ENCODE data around the gene PSMG4.

Gene PSMG4

DNA sequence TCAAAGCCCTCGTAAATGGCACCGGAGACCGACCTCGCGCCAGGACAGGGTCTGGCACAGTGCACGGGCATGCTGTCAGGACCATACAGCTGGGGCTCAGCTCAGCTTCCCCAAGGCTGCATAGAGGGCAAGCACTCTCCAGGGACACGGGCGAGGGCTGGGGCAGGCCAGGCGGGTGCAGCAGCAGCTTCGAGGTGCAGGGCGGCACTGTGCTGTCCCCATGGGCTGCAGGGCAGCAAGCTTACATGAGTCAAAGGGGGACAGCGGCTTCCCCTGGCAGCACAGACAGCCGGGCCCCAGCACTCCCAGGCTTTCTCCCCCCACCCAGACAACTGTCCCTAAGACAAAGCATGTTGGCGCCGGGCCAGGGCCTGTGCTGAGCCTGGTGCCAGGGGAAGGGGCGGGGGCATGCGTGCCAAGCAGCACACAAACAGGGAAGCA is 25.7 kb downstream of the PSMG4 start:
- no peaks in the 10 kb centered on the region for H3K36me3 ChIP-seq (ENCODE audit: control insufficient read depth, insufficient read depth, low read length)
- H3K27ac ChIP-seq: no peak overlapping the region
- peaks cover 7% of the 10 kb centered on the region for H3K4me1 ChIP-seq
- H3K4me3 ChIP-seq (ENCODE audit: low read depth, low read length): no peak overlapping the region
- no peak overlapping the region for H3K9ac ChIP-seq
- no peak overlapping the region for H3K4me2 ChIP-seq (ENCODE audit: low read length)
- no peak overlapping the region for H2AFZ ChIP-seq
- no peaks in the 10 kb centered on the region for H3K27me3 ChIP-seq (ENCODE audit: control insufficient read depth, insufficient read depth, low read length)
- H3K9me3 ChIP-seq (ENCODE audit: control insufficient read depth, low read length): no peaks in the 10 kb centered on the region
- H3K79me2 ChIP-seq: no peaks in the 10 kb centered on the region
- TF ChIP-seq, protein P1, sequence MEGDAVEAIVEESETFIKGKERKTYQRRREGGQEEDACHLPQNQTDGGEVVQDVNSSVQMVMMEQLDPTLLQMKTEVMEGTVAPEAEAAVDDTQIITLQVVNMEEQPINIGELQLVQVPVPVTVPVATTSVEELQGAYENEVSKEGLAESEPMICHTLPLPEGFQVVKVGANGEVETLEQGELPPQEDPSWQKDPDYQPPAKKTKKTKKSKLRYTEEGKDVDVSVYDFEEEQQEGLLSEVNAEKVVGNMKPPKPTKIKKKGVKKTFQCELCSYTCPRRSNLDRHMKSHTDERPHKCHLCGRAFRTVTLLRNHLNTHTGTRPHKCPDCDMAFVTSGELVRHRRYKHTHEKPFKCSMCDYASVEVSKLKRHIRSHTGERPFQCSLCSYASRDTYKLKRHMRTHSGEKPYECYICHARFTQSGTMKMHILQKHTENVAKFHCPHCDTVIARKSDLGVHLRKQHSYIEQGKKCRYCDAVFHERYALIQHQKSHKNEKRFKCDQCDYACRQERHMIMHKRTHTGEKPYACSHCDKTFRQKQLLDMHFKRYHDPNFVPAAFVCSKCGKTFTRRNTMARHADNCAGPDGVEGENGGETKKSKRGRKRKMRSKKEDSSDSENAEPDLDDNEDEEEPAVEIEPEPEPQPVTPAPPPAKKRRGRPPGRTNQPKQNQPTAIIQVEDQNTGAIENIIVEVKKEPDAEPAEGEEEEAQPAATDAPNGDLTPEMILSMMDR (IDR thresholded peaks at IDR 0.05): no peak

DNA sequence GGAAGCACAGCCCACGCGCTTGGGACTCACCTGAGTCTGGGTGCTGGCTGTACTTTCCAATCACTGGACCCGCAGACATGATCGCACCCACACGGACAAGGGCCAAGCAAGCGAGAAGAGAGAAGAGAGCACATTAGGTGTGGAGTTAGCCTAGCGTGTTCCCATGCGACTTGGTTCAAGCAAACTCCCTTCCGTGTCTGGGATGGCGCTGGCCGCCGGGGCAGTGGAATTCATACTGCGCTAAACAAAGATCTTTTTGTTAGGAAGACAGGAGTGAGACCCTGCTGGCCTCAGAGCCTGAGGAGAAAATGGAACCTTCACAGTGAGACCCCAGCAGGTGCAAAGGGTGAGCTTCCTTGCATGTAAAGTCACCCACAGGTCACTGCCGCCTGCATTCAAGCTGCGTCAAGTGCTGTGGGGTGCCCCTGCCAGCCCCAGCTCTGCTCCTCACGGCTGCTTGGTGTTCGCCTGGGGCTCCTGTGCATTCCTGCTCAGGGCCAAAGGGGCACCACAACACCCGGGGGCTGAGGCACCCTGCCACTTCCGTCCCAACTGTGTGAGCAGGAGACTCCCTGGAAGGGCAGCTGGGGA is 26.4 kb downstream of the PSMG4 start:
- Histone ChIP-seq H3K27me3 (ENCODE audit: control insufficient read depth, insufficient read depth, low read length) (no peaks in the 10 kb centered on the region), H3K4me2 (ENCODE audit: low read length) (no peak overlapping the region), H3K9me3 (ENCODE audit: control insufficient read depth, low read length) (no peaks in the 10 kb centered on the region), H3K36me3 (ENCODE audit: control insufficient read depth, insufficient read depth, low read length) (no peaks in the 10 kb centered on the region), H3K27ac (no peak overlapping the region), H2AFZ (no peak overlapping the region), H3K9ac (no peak overlapping the region), H3K4me3 (ENCODE audit: low read depth, low read length) (no peak overlapping the region), H3K4me1 (peaks cover 9% of the 10 kb centered on the region), H3K79me2 (no peaks in the 10 kb centered on the region)
- TF ChIP-seq, protein P1 (IDR thresholded peaks at IDR 0.05): no peak

DNA sequence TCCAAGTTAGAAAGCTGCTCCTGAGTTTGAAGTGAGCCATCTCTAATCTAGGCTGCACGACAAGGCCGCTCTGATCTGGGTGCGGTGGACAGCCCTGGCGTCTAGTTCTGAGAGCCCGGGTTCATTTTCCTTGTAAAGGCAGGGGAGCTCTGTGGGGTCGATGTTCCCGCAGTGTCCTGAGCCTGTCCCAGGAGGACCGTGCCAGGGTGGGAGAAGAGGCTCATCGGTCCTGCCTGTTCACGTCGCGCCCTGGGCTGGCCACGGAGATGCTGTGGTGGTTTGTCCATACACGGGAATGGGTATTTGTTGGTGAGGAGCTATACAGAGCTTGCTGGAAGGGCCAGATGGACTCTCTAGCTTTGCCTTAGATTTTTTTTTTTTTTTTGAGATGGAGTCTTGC is 27.0 kb downstream of the PSMG4 start:
- Histone ChIP-seq H2AFZ (no peak overlapping the region), H3K9me3 (ENCODE audit: control insufficient read depth, low read length) (no peaks in the 10 kb centered on the region), H3K4me3 (ENCODE audit: low read depth, low read length) (no peak overlapping the region), H3K4me2 (ENCODE audit: low read length) (no peak overlapping the region), H3K36me3 (ENCODE audit: control insufficient read depth, insufficient read depth, low read length) (no peaks in the 10 kb centered on the region), H3K27me3 (ENCODE audit: control insufficient read depth, insufficient read depth, low read length) (no peaks in the 10 kb centered on the region), H3K9ac (no peak overlapping the region), H3K27ac (no peak overlapping the region), H3K79me2 (no peaks in the 10 kb centered on the region), H3K4me1 (peaks cover 10% of the 10 kb centered on the region)
- TF ChIP-seq, protein P1 (IDR thresholded peaks at IDR 0.05): no peak

DNA sequence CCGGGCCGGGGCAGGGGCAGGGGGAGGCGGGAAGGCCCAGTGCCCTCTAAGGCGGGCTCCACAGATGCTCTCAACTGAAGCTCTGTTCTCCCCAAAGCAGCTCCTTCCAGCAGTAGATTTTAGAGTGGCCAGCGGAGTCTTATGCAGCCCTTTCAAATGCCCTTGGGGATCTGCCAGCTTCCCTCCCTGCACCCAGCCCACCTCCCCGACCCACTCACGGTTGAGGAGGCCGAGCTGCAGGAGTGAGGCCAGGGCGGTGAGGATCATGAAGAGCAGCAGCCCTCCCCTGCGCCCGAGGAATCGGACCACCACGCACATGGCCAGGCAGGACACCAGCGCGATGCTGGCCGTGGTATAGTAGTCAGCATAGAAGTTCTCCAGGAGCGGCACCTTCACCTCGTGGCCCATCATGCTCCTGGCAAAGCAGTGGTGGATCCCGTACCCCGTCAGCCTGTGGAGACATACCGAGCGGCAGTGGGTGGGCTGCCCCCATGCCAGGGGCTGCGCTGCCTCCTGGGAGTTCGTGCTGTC is 28.0 kb downstream of the PSMG4 start:
- no peaks in the 10 kb centered on the region for H3K36me3 ChIP-seq (ENCODE audit: control insufficient read depth, insufficient read depth, low read length)
- no peaks in the 10 kb centered on the region for H3K27me3 ChIP-seq (ENCODE audit: control insufficient read depth, insufficient read depth, low read length)
- H3K79me2 ChIP-seq: no peaks in the 10 kb centered on the region
- no peak overlapping the region for H3K27ac ChIP-seq
- TF ChIP-seq, protein P1 (IDR thresholded peaks at IDR 0.05): no peak
- peaks cover 10% of the 10 kb centered on the region for H3K4me1 ChIP-seq
- H2AFZ ChIP-seq: no peak overlapping the region
- H3K4me3 ChIP-seq (ENCODE audit: low read depth, low read length): no peak overlapping the region
- no peak overlapping the region for H3K4me2 ChIP-seq (ENCODE audit: low read length)
- H3K9me3 ChIP-seq (ENCODE audit: control insufficient read depth, low read length): no peaks in the 10 kb centered on the region
- H3K9ac ChIP-seq: no peak overlapping the region

DNA sequence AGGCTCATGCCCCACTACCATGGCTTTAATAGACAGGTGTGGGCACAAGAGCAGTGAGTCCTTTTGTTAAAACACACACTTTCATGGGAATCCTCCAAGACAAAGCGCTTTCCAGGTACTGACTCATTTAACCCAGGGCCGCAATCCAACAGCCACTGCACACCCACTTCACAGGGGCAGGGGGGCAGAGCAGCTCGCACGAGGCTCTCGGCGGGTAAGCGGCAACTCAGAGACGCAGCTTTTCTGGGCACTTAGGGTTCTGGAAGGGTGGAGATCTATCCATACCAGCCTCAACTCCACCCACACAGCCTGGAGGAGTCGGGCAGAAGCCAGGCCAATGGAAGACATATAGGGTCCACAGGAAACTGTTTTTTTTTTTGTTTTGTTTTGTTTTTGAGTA is 28.6 kb downstream of the PSMG4 start:
- H3K4me2 ChIP-seq (ENCODE audit: low read length): no peak overlapping the region
- no peaks in the 10 kb centered on the region for H3K79me2 ChIP-seq
- no peaks in the 10 kb centered on the region for H3K27me3 ChIP-seq (ENCODE audit: control insufficient read depth, insufficient read depth, low read length)
- no peaks in the 10 kb centered on the region for H3K9me3 ChIP-seq (ENCODE audit: control insufficient read depth, low read length)
- no peak overlapping the region for H3K27ac ChIP-seq
- peaks cover 10% of the 10 kb centered on the region for H3K4me1 ChIP-seq
- H3K4me3 ChIP-seq (ENCODE audit: low read depth, low read length): no peak overlapping the region
- no peaks in the 10 kb centered on the region for H3K36me3 ChIP-seq (ENCODE audit: control insufficient read depth, insufficient read depth, low read length)
- H2AFZ ChIP-seq: no peak overlapping the region
- H3K9ac ChIP-seq: no peak overlapping the region
- TF ChIP-seq, protein P1 (IDR thresholded peaks at IDR 0.05): no peak

All from parathyroid adenoma (tissue), 2 donors.